Measurements from ENCODE around the gene CAPN15.

CAPN15 gene

DNA sequence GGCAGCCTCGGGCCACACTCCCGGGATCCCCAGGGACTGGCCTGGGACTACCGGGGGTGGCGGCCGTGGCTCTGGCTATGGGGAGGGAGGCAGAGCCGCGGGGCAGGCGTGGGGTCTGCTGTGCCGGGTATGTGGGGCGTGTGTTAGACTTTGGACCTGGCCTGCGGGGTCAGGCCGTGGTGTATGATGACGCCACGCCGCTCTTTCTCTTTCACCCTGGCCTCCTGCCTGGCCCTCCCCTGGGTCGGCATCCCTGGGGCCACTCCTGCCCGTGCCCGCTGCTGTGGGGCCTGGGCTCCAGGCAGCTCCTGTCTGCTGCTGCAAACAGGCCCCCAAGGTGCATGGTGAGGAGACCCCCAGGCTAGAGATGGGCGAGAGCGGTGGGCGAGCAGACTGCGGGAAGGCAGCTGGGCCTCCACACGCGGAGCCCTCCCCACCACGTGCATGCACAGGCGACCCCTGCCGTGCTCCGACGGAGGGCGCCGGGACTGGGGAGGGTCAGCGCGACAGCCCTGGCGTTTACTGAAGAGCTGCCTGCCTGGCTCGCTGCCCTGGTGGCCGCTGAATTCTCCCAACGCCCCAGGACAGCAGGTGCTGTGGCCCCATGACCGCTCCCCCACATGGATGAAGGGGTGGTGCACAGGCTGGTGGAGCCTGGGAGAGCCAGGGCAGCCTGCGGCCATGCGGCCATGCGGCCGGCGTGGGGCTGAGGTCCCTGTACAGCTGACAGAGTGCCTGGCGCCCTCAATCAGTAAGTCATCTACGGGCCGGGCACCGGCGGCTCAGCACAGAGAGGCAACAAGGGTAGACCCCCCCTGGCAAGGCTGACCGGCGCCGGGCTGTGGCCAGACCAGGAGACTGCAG, 16.0 kb downstream of the CAPN15 start:
- in situ Hi-C loops (cut with MboI; ENCODE audit: low sequenced_read_pairs): no loop called here

DNA sequence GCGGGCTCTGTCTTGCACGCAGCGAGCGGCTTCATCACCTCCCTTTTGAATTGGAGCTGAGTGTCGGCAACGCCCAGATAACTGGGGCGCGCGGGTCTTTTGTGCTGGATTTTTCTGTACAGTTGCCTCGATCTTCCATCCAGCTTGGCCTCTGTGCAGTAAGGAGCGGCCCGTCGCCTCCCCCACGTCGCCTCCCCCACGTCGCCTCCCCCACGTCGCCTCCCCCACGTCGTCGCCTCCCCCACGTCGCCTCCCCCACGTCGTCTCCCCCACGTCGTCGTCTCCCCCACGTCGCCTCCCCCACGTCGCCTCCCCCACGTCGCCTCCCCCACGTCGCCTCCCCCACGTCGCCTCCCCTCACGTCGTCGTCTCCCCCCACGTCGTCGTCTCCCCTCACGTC, 17.0 kb downstream of the CAPN15 start:
- in situ Hi-C loops (cut with MboI; ENCODE audit: low sequenced_read_pairs): no loop called here

DNA sequence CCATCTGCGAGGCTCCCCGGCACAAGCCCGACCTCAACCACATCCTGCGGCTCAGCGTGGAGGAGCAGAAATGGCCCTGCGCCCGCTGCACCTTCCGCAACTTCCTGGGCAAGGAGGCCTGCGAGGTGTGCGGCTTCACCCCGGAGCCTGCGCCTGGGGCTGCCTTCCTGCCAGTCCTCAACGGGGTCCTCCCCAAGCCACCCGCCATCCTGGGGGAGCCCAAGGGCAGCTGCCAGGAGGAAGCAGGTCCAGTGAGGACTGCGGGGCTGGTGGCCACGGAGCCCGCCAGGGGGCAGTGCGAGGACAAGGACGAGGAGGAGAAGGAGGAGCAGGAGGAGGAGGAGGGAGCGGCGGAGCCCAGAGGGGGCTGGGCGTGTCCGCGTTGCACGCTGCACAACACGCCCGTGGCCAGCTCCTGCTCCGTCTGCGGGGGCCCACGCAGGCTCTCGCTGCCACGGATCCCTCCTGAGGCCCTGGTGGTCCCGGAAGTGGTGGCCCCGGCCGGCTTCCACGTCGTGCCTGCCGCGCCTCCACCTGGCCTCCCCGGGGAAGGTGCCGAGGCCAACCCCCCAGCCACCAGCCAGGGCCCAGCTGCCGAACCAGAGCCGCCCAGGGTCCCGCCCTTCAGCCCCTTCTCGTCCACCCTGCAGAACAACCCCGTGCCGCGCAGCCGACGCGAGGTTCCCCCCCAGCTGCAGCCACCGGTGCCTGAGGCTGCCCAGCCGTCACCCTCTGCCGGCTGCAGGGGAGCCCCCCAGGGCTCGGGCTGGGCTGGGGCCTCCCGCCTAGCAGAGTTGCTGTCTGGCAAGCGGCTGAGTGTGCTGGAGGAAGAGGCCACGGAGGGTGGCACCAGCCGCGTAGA, 19.6 kb downstream of the CAPN15 start:
- in situ Hi-C loops (cut with MboI; ENCODE audit: low sequenced_read_pairs): no loop called here

DNA sequence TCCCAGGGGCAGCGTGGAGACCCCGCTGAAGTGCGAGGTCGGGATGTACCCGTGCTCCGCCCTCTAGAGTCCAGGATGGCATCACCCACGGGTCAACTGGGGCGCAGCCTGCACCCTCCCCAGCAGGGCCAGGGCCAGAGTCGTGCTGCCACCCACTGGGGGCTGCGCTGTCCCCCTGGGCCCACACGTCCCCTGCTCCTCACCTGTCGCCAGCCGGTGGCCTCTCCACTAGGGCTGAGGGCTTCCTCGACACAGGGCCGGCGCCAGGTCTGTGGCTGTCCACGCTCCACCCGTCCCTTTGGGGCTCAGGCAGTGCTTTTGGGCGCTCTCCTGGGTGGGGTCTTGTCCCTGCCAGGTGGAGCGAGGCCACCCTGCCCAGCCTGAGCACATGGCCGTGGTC, 21.1 kb downstream of the CAPN15 start:
- in situ Hi-C loops (cut with MboI; ENCODE audit: low sequenced_read_pairs): no loop called here

DNA sequence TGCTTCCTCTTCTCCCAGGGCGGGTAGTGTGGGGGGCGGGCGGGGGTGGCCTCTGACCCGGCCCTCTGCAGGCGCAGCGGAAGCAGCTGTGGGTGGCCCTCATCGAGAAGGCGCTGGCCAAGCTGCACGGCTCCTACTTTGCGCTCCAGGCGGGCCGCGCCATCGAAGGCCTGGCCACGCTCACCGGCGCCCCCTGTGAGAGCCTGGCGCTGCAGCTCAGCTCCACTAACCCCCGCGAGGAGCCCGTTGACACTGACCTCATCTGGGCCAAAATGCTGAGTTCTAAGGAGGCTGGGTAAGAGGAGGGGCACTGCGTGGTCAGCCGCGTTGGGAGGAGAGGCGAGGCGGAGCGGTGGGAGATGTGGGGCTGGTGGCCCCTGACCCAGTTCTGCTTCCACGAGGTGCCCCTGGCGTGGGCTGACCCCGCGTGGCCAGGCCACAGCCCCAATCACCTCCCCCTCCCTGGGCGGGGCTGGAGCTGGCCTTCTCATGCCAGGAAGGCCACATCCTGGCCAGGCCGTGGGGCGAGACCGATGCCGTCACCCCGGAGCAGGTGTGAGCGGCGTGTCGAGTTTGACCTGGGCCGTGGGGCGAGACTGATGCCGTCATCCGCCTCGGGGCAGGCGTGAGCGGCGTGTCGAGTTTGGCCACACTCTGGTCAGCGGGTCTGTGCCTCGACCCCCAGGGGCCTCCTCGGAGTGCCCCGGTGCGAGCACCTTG, 22.2 kb downstream of the CAPN15 start:
- in situ Hi-C loops (cut with MboI; ENCODE audit: low sequenced_read_pairs): no loop called here

DNA sequence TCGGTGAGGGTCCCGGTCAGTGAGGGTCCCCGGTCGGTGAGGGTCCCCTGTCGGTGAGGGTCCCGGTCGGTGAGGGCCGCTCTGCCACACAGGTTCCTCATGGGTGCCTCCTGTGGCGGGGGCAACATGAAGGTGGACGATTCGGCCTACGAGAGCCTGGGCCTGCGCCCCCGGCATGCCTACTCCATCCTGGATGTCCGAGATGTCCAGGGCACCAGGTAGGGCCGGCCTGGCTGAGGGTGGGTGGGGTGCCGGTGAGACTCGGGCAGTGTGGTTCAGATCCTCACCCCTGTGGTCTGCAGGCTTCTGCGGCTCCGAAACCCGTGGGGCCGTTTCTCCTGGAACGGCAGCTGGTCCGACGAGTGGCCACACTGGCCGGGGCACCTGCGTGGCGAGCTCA, 23.7 kb downstream of the CAPN15 start:
- in situ Hi-C loops (cut with MboI; ENCODE audit: low sequenced_read_pairs): no loop called here

DNA sequence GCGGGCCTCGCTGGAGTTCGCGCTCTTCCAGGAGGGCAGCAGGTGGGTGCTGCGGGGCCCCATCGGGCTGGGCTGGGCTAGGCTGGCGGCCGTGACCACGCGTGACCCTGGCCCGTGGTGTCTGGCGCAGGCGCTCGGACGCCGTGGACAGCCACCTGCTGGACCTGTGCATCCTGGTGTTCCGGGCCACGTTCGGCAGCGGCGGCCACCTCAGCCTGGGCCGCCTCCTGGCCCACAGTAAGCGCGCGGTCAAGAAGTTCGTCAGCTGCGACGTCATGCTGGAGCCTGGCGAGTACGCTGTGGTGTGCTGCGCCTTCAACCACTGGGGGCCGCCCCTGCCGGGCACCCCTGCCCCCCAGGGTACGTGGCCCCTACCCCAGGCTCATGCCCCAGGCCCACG, 24.7 kb downstream of the CAPN15 start:
- in situ Hi-C loops (cut with MboI; ENCODE audit: low sequenced_read_pairs): no loop called here

DNA sequence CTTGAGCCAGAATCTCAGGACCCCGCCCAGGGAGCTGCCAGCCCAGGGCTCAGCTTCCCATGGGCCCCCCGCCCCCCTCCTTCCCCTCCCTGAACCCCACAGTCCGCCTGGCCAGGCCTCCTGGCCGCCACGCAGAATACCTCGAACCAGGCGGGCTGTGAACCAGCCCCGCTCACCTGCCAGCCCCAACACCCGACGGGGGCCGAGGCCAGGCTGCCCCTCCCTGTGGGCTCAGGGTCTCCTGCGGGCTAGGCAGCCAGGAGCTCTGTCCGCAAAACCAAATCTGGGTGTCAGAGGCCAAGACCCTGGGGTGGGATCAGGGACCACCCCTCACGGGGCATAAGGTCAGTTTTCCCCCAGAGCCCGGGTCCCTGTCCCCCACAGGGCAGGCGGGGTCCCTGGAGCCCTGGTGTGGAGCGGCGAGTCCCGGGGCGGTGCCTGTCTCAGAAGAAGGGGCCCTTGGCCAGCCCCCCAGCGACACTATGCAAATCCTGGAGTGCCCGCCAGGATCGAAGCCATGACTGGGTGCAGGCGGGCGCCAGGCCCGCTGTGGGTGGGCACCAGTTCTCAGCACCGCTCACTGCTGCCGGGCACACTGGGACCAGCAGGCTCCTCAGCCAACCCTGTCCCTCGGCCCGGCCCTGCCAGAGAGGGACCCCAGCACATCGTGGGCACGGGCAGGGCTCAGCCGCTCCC, 26.2 kb downstream of the CAPN15 start:
- in situ Hi-C loops (cut with MboI; ENCODE audit: low sequenced_read_pairs): no loop called here

DNA sequence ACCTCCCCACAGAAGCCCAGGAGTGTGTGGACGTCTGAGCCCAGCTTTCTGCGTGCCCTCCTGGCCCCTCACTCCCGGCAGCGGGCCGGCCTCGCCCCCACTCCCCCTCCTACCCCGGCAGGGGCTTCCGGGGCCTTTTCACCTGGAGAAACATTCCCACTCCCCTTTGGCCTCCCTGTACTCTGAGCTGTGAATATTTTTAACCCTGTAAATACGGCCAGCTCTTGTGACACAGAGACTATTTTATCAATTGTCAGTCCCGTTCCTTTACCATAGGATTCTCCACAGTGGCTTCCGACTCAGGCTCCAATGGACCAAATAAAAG, 26.7 kb downstream of the CAPN15 start:
- in situ Hi-C loops (cut with MboI; ENCODE audit: low sequenced_read_pairs): no loop called here

DNA sequence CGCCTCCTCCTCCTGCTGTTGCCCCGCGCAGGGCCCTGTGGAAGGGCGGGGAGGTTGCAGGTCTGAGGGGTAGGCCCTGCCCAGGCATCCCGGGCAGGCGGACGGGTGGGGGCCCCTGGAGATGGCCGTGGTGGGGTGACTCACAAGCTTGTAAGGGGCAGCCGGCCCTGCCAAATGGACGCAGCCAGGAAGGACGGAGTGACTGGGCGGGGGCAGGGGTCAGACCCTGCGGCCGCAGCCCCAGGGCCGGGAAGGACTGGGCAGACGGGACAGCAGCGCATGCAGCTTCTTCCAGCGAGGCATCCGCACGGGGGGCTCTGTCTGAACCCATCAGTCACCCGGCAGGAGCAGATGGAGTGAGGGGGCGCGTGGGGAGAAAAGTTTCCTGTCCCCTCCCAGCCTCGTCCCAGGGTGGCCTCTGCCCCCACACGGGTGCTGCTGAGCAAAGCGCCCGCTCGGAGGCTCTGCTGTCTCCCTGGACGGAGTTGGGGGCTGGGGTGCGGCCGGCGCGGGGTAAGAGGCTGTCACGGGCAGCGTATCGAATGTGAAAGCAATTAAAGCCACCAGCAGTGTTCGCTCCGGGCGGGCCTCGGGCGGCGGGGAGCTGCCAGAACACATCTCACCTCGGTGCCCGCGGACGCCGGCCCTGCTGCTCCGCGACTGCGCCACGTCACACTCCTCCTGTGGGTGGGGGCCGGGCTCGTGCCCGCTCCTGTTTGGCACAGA, 27.3 kb downstream of the CAPN15 start:
- in situ Hi-C loops (cut with MboI; ENCODE audit: low sequenced_read_pairs): no loop called here

DNA sequence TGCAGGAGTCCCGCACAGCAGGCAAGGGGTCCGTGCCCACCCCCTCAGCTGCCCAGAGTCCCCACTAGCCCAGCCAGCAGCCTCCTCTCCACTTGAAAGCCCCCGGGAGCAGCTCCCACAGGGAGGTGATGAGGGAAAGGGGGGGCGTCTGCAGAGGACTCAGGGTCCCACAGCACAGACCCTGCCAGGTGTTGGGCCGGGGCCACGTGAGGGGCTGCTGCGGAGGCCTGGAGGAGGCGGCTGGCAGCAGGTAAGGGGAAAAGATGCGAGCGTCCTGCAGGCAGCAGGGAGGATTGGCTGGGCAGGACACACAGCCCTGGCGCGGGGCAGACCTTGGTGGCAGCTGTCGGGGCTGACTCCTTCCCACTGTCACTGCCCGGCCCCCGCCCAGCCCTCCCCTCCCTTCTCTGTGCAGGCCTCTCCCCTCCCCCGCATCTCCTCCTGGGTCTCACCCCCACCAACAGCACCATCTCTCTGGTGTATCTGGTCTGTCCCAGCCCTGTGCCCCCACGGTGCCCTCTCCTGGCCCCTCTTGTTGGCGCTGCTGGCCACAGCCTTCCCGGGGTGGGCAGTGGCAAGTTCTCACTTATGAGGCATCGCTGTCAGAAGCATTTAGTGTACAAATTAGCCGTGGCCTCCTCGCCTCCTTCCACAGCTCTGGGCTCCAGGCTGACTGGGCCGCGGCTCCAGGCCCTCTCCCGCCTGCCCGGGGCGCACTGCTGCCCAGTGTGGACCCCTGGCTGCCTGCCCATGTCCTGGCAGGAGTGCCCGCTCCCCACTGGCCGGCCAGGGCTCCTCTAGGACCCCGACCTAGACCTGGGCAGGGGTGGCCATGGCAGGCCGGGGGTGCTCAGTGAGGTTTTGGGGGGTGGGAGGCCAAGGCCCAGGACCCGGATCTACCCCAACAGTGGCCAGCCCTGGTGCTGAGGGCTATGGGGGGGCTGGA, 28.3 kb downstream of the CAPN15 start:
- in situ Hi-C loops (cut with MboI; ENCODE audit: low sequenced_read_pairs): no loop called here

DNA sequence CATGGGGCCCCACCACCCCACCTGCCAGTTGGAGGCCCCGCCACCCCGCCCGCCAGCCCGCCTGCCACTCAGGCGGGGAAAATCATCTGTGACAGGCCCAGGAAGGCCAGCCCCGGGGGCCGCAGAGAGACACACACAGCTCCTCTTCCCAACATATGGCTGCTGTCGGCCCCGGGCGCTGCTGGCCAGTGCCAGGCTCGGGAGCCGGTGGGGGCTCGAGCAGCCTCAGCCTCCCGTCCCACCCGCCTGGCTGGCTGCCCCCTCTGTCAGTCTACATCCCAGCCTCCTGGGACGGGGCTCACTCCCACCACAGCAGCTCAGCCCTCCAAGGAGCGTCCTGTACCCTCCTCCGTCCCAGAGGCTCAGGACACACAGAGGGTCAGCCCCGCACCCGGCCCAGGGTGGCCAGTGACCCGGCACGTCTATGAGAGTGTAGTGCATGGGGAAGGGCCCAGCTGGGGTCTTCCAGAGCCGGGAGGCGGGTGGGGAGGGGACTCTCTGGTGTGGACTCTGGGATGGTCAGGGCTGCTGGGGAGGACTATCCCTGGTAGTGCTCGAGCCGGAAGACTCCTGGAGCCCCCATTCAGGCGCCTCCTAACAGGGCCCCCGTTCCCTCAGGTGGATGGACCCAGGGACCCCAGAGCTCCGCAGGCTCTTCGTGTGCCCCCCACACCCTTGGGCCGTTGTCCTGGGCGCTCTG, 29.1 kb downstream of the CAPN15 start:
- in situ Hi-C loops (cut with MboI; ENCODE audit: low sequenced_read_pairs): no loop called here

DNA sequence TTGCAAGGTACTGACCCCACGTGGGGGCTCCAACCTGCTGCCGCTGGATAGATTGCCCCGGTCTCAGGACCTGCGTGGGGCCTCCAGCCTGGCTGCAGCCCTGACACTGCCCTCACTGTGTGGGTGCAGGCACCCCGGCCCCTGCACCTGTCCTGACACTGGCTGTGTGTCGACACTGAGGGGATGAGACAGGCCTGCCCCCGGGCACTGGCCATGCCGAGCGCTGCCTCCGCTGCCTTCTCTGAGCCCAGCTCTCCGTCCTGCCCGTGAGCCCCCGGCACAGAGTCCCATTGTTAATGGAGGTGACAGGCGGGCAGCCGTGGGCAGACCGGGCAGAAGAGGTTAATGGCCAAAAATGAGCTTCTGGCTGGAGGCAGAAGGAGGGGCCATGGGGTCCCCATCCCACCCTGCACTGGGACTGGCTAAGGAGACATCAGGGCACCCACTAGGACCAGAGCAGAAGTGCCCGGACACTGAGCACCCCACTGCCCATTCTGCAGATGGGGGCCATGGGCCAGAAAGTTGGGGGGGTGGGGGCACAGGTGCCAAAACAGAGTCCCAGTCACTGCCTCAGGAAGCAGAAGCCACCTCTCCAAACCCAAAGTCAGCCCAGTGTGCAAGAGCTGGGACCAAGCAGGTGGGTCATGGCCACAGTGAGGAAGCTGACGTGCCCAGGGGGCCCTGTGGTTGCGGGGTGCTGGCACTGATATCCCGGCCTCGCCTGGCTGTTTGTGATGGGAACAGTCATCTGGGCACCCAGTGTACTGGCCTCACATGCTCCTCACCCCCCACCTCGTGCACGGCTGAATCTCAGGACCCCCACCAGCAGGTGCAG, 30.2 kb downstream of the CAPN15 start:
- in situ Hi-C loops (cut with MboI; ENCODE audit: low sequenced_read_pairs): no loop called here

DNA sequence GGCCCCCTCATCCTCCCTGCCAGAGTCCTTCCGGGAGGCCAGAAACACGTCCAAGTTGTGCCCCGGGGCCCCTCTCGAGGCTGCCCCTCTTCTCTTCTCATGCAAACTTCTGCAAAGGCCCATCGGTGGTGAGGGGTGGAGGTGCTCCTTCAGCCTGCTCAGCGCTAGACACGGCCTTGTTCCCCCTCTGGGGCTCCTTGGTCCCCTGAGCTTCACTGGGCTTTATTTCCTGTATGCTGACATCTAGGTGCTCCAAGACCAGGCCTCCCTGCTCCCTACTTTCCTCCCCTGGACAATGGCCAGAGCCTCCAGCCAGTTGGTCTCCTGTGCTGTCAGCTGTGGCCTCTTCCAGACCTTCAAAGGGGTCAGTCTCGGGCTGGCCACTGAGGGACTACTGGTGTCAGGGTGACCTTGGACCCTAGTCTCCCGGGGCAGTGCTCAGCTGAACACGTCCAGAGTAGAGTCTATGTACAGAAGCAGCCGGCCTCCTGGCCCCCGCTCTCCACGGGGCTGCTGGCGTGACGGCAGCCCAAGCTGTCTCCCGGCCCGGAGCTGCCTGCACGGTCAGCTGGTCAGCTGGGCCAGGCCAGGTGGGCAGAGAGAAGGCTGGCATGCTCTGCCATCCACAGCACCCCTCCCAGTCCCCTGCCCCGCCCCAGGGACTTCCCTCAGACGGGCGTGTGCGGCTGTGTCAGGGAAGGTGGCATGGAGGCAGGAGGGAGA, 30.9 kb downstream of the CAPN15 start:
- in situ Hi-C loops (cut with MboI; ENCODE audit: low sequenced_read_pairs): no loop called here

DNA sequence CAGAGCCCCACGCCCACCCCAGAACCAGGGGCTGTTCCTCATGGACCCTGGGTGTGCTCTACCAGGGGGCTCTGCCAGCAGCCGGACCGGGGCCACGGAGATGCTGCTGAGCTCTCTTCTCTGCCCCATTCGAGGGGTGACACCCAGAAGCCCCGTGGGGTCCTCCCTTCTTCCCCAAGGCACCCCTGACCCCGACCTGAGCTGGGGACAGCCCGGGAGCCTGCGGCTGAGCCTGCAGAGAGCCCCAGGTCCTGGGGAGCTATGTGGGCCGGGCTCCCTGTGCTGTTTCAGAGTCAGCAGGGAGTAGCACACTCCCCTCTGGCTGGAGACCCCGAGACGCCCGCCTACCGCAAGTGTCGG, 31.5 kb downstream of the CAPN15 start:
- in situ Hi-C loops (cut with MboI; ENCODE audit: low sequenced_read_pairs): no loop called here

DNA sequence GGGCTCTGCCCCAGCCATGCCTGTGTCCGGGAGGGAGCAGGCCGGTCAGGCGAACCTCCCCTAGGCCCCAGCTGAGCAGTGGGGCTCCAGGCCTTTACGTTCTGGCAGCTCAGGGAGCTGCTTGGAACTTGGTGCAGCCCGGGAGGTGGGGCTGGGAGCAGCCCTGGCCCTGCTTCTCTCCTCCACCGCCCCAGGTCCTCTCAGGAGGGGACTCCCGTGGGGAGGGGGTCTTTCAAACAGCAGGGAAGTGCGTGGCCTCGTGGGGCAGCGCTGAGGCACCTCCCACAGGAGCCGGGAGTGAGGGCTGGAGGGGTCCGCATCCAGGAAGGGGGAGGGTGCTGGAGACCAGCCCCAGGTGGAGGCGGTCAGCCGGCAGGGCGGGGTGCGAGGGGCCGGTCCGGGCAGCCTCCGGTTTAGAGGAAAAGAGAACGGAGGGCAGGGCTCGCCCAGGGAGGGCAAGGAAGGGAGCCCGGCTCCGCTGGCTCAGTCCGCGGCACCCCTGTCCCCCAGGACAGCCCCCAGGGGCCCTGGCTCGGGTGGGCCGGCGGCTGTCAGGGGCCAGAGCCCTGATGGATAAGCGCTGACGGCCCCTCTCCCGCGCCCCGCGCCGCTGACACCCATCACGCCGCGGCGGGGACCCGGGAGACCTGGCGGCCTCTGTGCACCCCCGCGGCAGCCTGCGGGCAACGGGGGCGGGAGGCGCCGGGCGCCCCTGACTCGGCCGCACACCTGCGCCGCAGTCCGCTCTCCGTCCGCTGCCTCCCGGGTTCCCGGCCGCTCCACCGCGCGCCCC, 32.1 kb downstream of the CAPN15 start:
- in situ Hi-C loops (cut with MboI; ENCODE audit: low sequenced_read_pairs): no loop called here

All from HL-60/S4 (cell line).